ENCODE data around the gene KRTAP20-1.

KRTAP20-1 gene, protein sequence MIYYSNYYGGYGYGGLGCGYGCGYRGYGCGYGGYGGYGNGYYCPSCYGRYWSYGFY

GRCh38 chr21:30616125-30616524 lies at the start of gene KRTAP20-1:
Gene KRTAP20-1 (plus strand): TSS chr21:30616425. CDS start chr21:30616455, 30 bp downstream.
- DNase-seq = no peak

GRCh38 chr21:30567617-30568016 lies 48.6 kb upstream of the KRTAP20-1 start:
- DNase-seq = no peak

DNA sequence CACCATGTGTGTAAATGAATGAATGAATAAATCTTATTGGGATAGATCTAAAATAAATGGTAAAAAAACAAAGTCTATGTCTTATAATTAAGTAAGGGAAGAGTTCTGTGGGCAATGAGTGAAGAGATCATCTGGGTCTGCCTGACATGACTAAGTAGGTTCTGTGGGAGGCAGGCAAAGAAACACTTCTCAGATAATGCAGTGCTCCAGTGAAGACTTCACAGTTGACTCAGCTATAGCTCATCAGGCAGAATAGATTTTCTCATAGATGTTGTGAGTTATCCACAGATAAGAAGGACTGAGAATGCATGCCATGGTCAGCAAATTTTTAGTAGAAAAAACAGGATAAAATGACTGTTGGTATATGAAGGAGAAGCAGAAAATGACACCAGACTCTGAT lies 38.5 kb upstream of the KRTAP20-1 start:
- no peak for DNase-seq

DNA sequence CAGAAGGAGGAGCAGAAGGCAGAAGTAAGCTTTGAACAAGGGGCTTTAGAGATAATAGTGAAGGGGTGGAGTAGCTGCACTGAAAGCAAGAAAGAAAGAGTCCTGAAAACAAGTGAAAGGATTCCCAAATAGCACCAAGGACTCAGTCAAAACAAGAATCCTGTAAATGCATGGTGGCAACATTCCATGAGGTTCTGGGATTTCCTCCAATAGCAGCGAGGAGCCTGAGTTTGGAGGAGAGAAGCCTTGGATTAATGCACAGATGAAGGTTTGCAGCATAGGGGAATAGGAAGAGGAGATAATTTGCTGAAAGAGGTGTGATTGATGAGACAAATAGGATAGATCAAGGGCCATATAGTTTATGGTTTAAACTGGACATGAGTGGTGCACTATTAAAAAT lies 36.9 kb upstream of the KRTAP20-1 start:
- no peak for DNase-seq

GRCh38 chr21:30580132-30580531 lies 36.1 kb upstream of the KRTAP20-1 start:
- DNase-seq = no peak

- DNase-seq = no peak
Observed at GRCh38 chr21:30582870-30583269, 33.4 kb upstream of the KRTAP20-1 start.

- DNase-seq = no peak
Observed at GRCh38 chr21:30590297-30590696, 25.9 kb upstream of the KRTAP20-1 start, which contains the start of gene KRTAP22-2. Gene KRTAP22-2 (minus strand): TSS chr21:30590397.

DNA sequence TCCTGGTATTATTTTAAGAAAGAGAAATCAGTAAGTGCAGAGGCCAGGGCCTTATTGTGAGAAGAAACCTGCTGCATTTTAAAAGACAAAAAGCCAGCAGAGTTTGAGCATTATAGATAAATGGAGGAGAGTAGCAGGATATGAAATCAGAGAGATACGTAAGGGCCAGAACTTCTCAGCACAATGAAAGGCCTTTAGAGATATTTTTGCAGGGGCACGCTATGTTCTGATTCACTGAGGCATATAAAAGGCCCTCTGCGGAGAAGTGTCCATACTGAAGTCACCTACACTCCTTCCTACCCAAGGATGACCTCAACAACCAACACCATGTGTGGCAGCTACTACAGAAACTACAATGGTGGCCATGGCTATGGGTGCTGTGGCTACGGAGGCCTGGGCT lies 24.1 kb upstream of the KRTAP20-1 start, which contains the start of gene KRTAP6-3:
Gene KRTAP6-3 (plus strand): TSS at position 301 of the 400 bp plus-strand sequence. CDS start 6 bp downstream, at position 307.
- no peak for DNase-seq

- DNase-seq = no peak
Observed at GRCh38 chr21:30598802-30599201, 17.4 kb upstream of the KRTAP20-1 start, which contains the start of gene KRTAP6-2. Gene KRTAP6-2 (minus strand): TSS chr21:30598902. CDS start chr21:30598874, 28 bp downstream.

DNA sequence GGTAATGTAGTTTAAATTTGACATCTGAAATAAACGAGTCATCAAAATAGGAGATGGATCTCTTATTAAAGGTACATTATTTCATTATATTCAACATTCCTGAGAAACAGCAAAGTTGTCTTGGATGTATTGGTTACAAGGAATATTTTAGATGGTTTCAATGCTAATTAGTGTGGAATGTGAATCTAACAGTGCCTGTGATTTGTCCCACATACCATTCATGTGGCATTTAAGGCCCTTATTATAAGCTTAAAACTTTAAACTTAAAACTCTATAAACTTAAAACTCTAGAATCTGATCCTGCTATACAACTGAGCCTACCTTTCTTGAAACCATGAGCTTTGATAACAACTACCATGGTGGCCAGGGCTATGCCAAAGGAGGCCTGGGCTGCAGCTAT lies 15.4 kb upstream of the KRTAP20-1 start, which contains the start of gene KRTAP22-1:
Gene KRTAP22-1 (plus strand): TSS at position 301 of the 400 bp plus-strand sequence.
- DNase-seq = no peak

DNA sequence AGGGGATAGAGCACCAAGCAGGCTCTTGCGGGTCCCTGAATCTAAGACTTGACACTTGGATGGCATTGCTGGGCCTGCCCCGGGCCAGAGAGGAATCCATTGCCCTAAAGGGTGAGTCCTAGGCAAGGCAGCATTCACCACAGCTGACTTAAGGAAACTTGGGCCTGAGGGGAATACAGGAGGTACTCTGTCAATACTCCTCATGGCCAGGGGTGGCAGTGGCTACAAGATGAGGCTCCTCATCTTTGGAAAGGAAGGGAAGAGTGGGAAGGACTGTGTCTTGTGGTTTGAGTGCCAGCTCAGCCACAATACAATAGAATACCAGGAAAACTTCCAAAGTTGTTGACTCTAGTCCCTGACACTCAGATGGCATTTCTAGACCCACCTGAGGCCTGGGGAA lies 10.3 kb upstream of the KRTAP20-1 start:
- no peak for DNase-seq

DNA sequence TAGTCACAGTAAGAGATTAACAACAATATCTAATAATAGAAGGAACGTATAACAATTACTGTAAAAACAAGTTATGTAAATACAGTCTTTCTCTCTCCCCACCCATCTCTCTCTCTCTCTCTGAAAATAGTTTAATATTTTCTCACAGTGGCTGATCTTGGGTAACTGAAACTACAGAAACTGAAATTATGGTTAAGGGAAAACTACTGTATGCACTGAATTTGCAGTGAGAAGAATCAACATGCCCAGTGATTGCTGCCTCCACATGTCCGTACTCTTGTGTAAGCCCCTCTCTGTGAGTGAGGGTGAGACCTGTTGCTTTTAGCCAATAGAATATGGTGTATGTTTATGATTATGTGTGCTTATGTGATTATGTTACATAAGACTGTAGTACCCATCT lies 4.1 kb upstream of the KRTAP20-1 start:
- DNase-seq = no peak

- no peak for DNase-seq
Observed at GRCh38 chr21:30613836-30614235, 2.4 kb upstream of the KRTAP20-1 start, which contains the start of gene KRTAP6-1. Gene KRTAP6-1 (minus strand): TSS chr21:30613930. CDS start chr21:30613904, 26 bp downstream.

DNA sequence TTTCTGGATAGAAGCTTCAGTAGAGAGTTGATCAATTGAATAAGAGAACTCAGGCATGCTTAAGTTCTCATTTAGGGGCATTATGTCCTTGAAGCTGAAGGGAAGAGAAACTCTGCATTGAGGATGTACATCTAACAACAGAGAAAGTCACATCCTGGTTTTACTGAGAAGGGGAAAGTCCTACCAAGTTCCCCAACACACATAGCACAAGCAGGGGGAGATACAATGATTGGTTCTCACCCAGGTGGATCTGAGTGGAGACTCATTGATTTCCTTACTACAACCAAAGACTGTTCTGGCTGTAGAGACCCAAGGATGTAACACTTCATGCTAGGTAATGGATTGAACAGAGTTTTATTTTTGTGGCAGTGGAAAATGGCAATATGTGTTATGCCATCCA lies 1.0 kb upstream of the KRTAP20-1 start:
- no peak for DNase-seq

DNA sequence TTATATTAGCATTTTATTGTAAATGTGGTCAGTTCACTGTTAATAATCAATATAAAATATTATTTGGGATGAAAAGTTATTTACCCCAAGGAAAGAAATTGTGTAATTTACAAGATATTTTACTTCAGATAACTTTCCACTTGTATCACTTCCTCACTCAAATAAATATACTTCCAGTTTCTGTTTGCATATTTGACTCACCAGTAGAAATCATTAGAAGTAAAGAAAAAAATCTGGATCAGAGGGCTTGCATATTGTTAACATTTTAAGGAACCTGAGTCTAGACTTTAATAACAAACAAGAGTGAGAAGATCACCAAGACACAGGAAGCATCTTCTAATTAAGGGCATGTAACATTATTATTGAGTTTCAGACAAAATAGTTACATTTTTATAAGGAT lies 3.9 kb downstream of the KRTAP20-1 start:
- no peak for DNase-seq

- no peak for DNase-seq
Observed at GRCh38 chr21:30620522-30620921, 4.3 kb downstream of the KRTAP20-1 start, which contains the start of gene KRTAP20-4. Gene KRTAP20-4 (plus strand): TSS chr21:30620627.

GRCh38 chr21:30623362-30623761 lies 7.1 kb downstream of the KRTAP20-1 start:
- DNase-seq = no peak

- DNase-seq = no peak
Observed at GRCh38 chr21:30625449-30626165, 9.4 kb downstream of the KRTAP20-1 start.

DNA sequence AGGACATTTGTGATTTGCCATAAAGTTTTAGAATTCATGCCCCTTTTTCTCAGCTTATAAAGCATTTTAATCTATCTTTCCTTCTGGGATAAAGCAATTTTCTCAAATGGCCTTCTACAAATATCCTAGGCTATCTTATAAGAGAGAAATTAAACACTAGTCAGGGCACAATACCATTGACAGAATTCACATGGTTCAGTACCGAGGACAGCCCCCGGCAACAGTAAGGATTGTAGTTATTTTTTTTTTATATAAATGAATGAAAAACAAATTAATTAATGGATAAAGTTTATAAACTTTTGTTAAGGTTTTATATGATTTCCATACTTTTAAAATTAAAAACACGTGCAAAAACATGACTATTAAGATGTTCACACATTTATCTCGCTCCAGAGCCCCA lies 11.9 kb downstream of the KRTAP20-1 start:
- DNase-seq = no peak

GRCh38 chr21:30629200-30629599 lies 13.0 kb downstream of the KRTAP20-1 start:
- no peak for DNase-seq

DNA sequence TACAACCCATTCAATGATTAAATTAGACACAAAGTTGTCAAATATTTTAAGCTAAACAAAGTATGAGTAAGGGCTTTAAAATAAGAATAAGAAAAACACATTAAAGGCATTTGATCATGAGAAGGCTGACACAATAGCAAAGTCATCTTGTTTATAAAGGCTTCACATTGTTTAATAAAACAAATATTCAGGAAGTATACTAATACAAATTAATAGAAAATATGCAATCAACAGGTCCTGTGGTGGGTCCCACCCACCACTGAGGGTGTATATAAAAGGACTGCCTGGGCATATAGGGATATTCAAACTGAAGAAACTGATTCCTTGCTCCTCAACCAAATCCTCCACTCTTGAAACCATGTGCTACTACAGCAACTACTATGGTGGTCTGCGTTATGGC lies 18.7 kb downstream of the KRTAP20-1 start, which contains the start of gene KRTAP20-2:
Gene KRTAP20-2 (plus strand): TSS at position 301 of the 400 bp plus-strand sequence. CDS start 58 bp downstream, at position 359.
- DNase-seq = no peak

DNA sequence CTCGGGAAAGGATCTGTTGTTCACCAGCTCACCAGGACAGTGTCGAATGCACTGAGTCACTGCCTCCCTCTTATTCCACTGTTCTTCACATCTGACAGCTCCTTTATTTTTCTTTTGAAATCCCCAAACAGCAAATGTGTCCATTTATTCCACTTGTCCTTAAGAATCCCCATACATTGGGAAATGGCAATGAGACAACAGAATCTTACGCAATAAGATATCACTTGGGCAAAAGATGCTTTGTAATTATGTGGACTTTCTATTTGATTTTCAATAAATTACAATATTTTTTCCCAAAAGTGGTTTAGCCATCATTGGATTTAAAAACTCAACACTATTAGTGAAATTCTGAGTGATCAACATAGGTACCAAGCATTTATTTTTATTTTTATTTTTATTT lies 22.5 kb downstream of the KRTAP20-1 start:
- no peak for DNase-seq

DNA sequence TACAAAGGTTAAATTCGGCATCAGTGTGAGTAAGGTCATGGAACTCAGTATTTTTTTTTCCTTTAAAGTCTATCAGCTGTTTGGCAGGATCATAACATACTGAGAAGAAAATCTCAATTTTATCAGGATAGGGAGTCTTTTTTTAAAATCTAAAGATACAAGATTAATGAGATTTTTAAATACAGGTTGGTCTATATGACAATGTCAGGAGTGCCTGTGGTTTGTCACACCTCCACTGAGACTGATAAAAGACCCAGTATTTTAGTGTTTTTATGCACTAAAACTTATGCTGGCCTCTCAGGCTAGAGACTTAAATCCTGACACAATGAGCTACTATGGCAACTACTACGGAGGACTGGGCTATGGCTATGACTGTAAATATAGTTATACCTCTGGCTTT lies 26.3 kb downstream of the KRTAP20-1 start, which contains the start of gene KRTAP20-3:
Gene KRTAP20-3 (plus strand): TSS at position 301 of the 400 bp plus-strand sequence.
- no peak for DNase-seq

DNA sequence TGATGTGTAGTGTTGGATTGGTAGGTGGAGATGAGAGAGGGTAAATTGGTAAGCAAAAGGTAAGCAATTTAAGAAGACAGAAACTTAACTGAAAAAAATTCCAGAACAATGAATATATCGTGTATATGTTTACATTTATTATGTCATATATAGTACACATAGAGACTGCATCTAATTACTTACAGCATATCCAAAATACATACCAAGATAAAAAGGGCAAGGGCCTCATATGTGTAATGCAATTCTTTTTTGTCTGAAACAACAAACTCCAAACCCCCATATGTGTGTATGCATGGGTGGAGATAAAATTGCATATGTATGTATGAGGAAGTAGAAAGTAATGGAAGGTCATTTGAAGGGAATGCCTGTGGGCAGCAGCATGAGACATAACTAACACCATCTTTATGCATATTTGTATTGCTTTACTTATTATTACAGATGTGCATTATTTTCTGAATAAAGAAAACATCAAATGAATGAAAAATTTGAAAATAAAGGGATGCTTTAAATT lies 30.7 kb downstream of the KRTAP20-1 start:
- DNase-seq = no peak

All from left hindlimb (tissue), 1 donor.